ENCODE data around the gene ITGAV. TPM values are rescaled to one million over a fixed set of nuclear protein-coding genes. Genes with fewer than 3 reads are reported as not detected.
A peak's percentile ranks its signal among the peaks of the same experiment; 100 is the strongest.

The ITGAV gene
- total RNA-seq, 6 donors from 2014 or later = 19.9 to 75.4 (median 58.7) TPM

DNA sequence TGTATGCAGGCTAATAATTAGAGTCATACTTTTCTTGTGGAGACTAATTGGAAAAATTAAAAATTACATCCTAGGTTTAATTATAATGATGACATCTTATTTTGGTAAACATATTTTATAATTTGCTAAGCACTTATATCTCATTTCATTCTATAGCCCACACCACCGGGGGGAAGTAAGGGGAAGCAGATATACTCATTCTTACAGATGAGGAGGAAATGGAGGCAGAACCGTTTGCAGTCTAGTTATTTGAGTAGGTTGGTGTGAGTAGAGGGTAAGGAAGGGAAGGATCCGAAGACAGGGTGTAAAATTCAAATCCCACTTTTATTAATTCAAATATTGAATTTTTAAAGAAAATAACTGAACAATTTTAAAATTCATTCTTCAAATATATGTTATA lies 3.7 kb downstream of the ITGAV start:
- no peaks in the 10 kb centered on the region for H3K9me3 ChIP-seq
- H3K36me3 ChIP-seq = no peaks in the 10 kb centered on the region
- DNase-seq (no peak), ATAC-seq (ENCODE audit: low FRiP score in 2 of 2) (no peak)
- TF ChIP-seq EP300 (IDR thresholded peaks at IDR 0.05) = no peak
- TF ChIP-seq, protein P1, sequence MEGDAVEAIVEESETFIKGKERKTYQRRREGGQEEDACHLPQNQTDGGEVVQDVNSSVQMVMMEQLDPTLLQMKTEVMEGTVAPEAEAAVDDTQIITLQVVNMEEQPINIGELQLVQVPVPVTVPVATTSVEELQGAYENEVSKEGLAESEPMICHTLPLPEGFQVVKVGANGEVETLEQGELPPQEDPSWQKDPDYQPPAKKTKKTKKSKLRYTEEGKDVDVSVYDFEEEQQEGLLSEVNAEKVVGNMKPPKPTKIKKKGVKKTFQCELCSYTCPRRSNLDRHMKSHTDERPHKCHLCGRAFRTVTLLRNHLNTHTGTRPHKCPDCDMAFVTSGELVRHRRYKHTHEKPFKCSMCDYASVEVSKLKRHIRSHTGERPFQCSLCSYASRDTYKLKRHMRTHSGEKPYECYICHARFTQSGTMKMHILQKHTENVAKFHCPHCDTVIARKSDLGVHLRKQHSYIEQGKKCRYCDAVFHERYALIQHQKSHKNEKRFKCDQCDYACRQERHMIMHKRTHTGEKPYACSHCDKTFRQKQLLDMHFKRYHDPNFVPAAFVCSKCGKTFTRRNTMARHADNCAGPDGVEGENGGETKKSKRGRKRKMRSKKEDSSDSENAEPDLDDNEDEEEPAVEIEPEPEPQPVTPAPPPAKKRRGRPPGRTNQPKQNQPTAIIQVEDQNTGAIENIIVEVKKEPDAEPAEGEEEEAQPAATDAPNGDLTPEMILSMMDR (IDR thresholded peaks at IDR 0.05) = no peak
- TF ChIP-seq POLR2A (IDR thresholded peaks at IDR 0.05) = no peak
- TF ChIP-seq POLR2AphosphoS5 (IDR thresholded peaks at IDR 0.05) = no peak
- H3K4me3 ChIP-seq = no peak overlapping the region
- H3K27ac ChIP-seq = no peak overlapping the region
- H3K27me3 ChIP-seq = no peaks in the 10 kb centered on the region
- 54 to 61% methylated on average over 3 of the region's 3 CpGs for WGBS, 2 donors
- peaks cover 7 to 42% (median 16%) of the 10 kb centered on the region in 4 donors for H3K4me1 ChIP-seq

DNA sequence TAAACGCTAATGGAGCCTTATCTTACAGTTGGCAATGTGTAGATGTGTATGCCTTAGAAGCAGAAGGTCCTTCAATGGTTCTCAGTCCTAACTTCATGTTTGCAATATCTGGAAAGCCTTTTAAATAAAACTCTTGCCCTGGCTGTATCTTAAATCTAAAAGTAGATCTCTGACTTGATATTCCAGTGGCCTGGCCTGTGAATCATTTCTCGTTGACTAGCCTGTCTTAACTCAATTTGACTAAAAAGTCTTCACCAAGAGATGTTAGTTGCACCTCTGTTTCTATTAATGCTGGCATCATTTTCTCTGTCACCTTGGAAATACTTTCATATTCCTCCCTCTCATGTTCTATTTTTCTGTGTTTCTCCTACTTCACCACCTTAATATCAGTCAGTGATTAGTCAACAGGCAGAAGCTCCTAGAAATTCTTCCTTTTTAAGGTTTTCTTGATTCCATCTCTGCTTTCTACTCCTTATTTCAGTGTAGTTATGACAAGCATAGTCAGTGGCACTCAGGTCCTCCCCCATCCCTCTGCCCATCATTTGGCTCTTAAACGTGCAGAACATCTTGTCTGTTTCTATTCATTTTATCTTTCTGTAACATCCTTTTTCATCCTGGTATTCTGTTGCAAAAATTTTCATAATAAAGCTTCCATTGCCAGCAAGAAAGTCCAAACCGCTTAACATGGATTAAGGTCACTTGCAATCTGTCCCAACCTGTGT lies 4.3 kb downstream of the ITGAV start:
- Histone ChIP-seq H3K36me3 (no peaks in the 10 kb centered on the region), H3K27me3 (no peaks in the 10 kb centered on the region), H3K4me3 (no peak overlapping the region), H3K27ac (no peak overlapping the region), H3K4me1 (peaks cover under 1 to 39% (median 15%) of the 10 kb centered on the region in 4 donors), H3K9me3 (no peaks in the 10 kb centered on the region)
- ATAC-seq (ENCODE audit: low FRiP score in 2 of 2) (no peak), DNase-seq (no peak)
- TF ChIP-seq POLR2A (IDR thresholded peaks at IDR 0.05) = no peak
- no peak for TF ChIP-seq EP300 (IDR thresholded peaks at IDR 0.05)
- no peak for TF ChIP-seq POLR2AphosphoS5 (IDR thresholded peaks at IDR 0.05)
- TF ChIP-seq, protein P1 (IDR thresholded peaks at IDR 0.05) = no peak
- WGBS, 2 donors = 72 to 83% methylated on average over 4 of the region's 4 CpGs

DNA sequence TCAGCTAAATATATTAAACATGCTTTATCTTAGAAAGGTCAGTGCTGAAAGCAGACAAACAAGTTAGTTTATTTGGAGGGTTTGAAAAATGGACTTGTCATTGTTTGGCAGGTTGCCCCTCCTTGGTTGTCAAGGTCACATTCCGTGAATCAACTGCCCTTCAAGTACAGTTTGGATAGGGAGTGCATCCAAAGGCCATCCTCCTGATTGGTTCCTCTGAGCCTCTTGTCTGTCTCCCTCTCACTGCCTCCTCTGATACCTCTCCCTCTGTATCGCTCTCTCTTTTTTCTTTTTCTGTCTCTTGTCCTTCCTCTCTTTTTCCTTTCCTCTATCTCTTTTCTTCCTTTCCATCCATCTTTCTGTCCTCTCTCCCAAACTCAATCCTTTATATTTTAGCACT lies 5.4 kb downstream of the ITGAV start:
- Histone ChIP-seq H3K36me3 (no peaks in the 10 kb centered on the region), H3K4me1 (peaks cover 6 to 44% (median 18%) of the 10 kb centered on the region in 4 donors), H3K9me3 (no peaks in the 10 kb centered on the region), H3K4me3 (no peak overlapping the region), H3K27ac (no peak overlapping the region), H3K27me3 (no peaks in the 10 kb centered on the region)
- TF ChIP-seq POLR2A (IDR thresholded peaks at IDR 0.05) = no peak
- TF ChIP-seq POLR2AphosphoS5 (IDR thresholded peaks at IDR 0.05) = peak in 1 of 2 donors; percentile 30
- DNase-seq (no peak), ATAC-seq (ENCODE audit: low FRiP score in 2 of 2) (no peak)
- WGBS, 2 donors = 34 to 39% methylated on average over 2 of the region's 2 CpGs

DNA sequence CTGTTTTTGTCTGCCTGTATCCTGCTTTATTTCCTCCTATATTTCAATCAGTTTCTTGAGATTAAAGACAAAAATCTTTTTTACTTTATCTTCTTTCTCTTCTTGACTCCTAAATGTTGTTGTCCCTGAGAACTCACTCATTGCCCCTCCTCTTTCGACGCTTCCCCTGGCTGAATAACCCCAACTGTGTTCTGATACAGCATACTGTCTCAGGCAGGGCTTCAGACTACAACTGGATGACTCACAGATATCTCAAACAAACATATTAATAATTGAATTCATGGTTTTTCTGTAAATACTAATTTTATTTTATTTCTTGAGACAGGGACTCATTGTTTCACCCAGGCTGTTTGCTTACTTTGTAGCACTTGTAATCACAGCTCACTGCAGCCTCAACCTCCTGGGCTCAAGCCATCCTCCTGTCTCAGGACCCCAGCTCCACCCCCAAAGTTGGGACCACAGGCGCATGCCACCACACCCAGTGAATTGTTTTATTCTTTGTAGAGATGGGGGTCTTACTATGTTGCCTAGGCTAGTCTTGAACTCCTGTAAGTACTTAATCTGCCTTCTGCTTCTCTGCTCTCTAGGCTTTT lies 9.4 kb downstream of the ITGAV start:
- H3K4me3 ChIP-seq = no peak overlapping the region
- H3K27ac ChIP-seq = no peak overlapping the region
- H3K9me3 ChIP-seq = no peaks in the 10 kb centered on the region
- TF ChIP-seq POLR2AphosphoS5 (IDR thresholded peaks at IDR 0.05) = no peak
- TF ChIP-seq, protein P1 (IDR thresholded peaks at IDR 0.05) = no peak
- no peak for TF ChIP-seq EP300 (IDR thresholded peaks at IDR 0.05)
- no peak for TF ChIP-seq POLR2A (IDR thresholded peaks at IDR 0.05)
- ATAC-seq (ENCODE audit: low FRiP score in 2 of 2) (peak in 1 of 2 donors; percentile 71), DNase-seq (no peak)
- H3K36me3 ChIP-seq = peaks cover 0 to 23% (median 1%) of the 10 kb centered on the region in 4 donors
- peaks cover 6 to 40% (median 16%) of the 10 kb centered on the region in 4 donors for H3K4me1 ChIP-seq
- 79 to 90% methylated on average over 3 of the region's 3 CpGs for WGBS, 2 donors
- no peaks in the 10 kb centered on the region for H3K27me3 ChIP-seq

DNA sequence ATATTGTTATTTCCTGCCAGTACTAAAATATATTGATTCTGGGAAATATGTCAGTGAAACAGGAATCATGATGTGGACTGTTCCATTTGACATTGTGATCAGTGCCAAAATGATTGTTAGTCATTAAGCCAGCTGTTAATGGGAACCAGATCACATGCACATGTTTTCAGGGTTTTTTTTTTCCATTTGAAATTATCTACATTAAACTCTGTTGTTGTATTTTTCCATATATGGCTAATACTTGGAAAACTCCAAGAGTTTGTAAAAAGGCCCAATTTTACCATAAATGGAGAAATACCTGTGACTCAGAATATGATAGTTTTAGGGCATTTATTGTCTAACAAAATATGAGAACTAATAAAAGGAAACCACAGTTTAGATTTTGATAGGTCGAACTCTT lies 13.4 kb downstream of the ITGAV start:
- peaks cover 0 to 30% (median 13%) of the 10 kb centered on the region in 4 donors for H3K4me1 ChIP-seq
- H3K4me3 ChIP-seq = no peak overlapping the region
- ATAC-seq (ENCODE audit: low FRiP score in 2 of 2) (no peak), DNase-seq (no peak)
- H3K9me3 ChIP-seq = no peaks in the 10 kb centered on the region
- H3K27ac ChIP-seq = no peak overlapping the region
- H3K36me3 ChIP-seq = peaks cover 0 to 23% (median 3%) of the 10 kb centered on the region in 4 donors
- WGBS, 2 donors = 82 to 93% methylated on average over 1 of the region's 1 CpG
- TF ChIP-seq, protein P1 (IDR thresholded peaks at IDR 0.05) = no peak
- TF ChIP-seq POLR2AphosphoS5 (IDR thresholded peaks at IDR 0.05) (no peak), EP300 (IDR thresholded peaks at IDR 0.05) (no peak), POLR2A (IDR thresholded peaks at IDR 0.05) (no peak)
- H3K27me3 ChIP-seq = no peaks in the 10 kb centered on the region
